A549 treated with CORT108297 at 1 μM for 4 hours (cell line): ENCODE results near the gene MAML2. TPM values are rescaled to one million over a fixed set of nuclear protein-coding genes. Genes with fewer than 3 reads are reported as not detected.

ENCODE experiments used
- total RNA-seq: library from RNA; stranded (reverse); fragments of 200-300 nt; extraction: Qiagen RNA extraction; gene quantifications from 5 replicates; pipeline ENCODE4 v1.2.3, GENCODE V29; 2022

MAML2 gene
- 1.9 to 2.7 TPM (median 2.4 TPM) in 5 replicates for total RNA-seq

GRCh38 chr11:96342961-96343711 is at the start of gene MAML2:
Gene MAML2, minus strand, starts transcription at chr11:96343195. Its CDS starts 1,300 bp downstream, at chr11:96341895.

GRCh38 chr11:96389720-96390487 is 46.9 kb upstream of the MAML2 start, which contains the start of the genes CCDC82 and JRKL:
Gene CCDC82, minus strand, starts transcription at chr11:96389912. Its CDS starts 5,165 bp downstream, at chr11:96384747.
Gene JRKL, plus strand, starts transcription at chr11:96390013. Its CDS starts 637 bp downstream, at chr11:96390650.

Other genes with a start within 250 kb of the MAML2 start
- gene CCDC82, start 46.7 kb upstream of the MAML2 start, total RNA-seq: 15.6 to 24.6 TPM (median 17.0 TPM) in 5 replicates
- gene JRKL, start 46.8 kb upstream of the MAML2 start, total RNA-seq: 4.2 to 7.6 TPM (median 5.8 TPM) in 5 replicates